ENCODE results near the gene COPS3. TPM values are rescaled to one million over a fixed set of nuclear protein-coding genes. Genes with fewer than 3 reads are reported as not detected.

COPS3 gene
- total RNA-seq, result 54.1 and 59.7 TPM in 2 replicates

DNA sequence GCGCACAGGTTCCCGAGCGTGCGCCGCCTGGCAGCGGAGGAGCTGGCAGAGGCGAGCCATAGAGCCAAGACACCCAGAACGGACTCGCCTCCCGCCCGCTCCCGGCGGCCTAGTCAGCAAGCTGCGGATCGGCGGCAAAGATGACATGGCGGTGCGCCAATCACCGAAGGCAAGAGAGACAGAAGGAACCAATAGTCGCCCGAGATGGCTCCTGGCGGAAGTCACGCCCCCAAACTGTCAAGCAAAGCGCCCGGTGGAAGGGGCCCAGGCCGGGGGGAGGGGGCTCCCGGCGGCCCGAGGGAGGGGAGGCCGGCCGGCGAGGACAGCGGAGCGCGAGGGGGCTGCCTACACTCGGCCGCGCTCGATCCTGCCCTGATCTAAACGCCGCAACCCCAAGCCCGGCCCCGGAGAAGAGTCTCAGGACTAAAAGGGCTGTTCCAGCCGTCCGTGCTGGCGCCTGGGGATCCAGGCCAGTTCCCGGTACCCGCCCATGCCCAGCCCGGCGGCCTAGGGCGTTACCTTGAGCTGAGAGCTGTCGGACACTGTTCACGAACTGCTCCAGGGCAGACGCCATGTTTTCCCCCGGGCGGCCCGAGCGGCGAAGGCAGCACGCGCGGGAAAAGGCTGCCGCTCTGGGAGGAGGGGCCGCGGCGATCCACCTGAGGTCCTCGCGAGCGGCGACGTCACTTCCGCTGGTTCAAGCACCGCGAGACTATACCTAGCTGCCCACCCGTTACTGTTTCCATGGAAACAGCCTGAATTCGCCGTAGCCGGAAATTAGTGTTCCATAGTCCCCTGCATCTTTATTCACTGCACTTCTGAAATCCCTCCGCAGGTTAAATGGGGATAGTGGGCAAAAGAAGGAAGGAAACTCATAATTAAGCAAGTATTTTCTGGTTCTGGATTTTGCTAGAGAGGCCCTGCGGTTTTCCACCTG is at the start of gene COPS3:
Gene COPS3, minus strand, starts transcription at position 634 of the 937 bp plus-strand sequence. Its CDS starts 60 bp downstream, at position 574.
- DNase-seq (ENCODE audit: extremely low read depth, low read depth, low spot score), result peak; percentile 89

DNA sequence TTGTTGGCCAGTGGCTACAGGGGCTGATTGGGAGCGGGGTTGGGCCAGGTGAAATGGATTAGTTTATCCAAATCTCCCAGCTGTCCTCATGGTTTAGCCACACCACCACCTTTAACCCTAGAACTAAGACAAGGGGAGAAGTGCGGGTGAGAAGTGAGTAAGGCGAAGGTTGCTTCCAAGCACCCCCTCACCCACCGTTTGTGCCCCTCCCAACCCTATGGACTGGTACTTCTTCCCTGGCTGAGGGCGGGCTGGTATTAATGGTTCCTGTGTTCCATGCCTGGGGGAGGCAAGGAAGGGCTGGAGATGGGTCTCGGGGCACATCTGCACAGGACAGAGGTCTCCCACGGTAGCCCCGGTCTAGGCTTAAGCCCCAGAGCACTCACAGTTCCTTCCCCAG is 47.2 kb upstream of the COPS3 start:
- DNase-seq (ENCODE audit: extremely low read depth, low read depth, low spot score), result no peak

DNA sequence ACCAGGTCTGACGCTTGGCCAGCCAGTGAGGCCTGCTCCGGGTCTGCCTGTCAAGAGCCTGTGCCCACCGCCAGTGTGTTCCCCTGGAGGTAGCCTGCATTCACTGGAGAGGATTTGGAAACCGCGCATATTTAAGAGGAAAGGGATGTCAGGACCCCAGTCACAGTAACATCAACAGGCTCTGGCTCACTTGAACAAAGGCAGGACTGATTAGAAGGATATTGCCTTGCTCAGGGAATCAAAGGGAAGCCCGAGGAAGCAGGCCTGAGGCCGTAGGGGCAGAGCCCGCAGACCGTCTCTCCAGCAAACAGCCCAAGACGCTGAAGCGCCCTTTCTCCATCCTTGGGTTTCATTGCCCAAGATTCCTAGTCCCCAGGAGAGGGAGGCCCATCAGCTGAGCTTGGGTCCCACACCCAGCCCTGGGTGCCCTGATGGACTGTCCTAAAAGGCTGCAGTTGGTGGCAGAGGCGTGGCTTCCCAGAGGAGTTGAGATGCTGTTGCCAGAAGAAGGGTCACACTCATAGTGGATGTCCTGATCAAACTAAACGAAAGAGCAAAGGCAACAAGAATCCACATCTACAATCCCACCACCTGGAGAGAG is 45.3 kb upstream of the COPS3 start:
- no peak for DNase-seq (ENCODE audit: extremely low read depth, low read depth, low spot score)

DNA sequence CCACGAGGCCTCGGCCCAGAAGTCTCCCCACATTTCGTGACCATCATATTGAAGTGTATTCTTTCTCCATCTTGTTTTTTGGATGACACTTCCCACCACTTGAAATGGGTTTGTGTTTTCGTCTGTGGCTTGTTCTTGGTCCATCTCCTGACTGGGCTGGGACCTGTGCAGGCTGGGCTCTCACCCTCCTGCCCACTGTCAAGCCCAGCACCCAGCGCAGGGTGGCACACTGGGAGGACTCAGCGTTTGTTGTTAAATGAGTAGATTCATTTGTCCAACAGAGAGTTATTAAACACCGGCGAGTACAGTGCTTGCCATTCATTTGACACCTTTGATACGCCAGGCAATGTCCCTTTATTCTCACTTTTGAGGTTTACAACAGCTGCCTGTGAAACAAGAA is 44.8 kb upstream of the COPS3 start:
- DNase-seq (ENCODE audit: extremely low read depth, low read depth, low spot score), result no peak

DNA sequence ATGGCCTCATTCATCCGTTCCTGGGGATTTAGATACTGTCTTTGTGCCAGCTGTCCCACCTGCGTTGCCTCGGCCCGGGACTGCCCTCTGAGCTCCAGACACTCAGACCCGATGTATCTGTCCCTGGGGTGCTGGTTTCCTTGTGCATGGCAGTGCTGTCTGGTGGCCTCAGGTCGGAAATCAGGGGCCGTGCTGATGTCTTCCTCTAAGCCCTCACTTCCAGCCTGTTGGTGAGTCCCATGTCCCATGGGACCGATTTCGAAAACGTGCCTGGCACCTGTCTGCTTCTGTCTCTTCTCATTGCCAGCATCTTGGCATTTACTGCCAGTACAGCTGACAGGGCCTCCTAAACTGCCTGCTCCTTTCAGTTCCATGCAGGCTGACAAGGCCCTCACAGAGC is 44.2 kb upstream of the COPS3 start:
- no peak for DNase-seq (ENCODE audit: extremely low read depth, low read depth, low spot score)

DNA sequence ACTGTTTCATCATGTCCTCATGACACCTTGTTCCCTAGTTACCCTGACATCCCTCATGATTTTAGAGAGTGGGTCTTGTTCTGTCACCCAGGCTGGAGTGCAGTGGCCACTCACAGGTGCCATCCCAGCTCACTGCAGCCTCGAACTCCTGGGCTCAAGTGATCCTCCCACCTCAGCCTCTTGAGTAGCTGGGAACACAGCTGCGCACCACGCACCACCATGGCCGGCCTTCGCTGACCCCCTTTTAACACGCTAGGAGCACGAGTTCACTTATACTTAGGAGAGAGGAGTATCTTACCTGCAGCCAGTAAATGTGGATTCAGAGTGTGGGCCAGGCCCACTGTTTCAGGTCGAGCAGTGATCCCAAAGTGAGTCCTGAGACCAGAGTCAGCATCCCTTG is 43.6 kb upstream of the COPS3 start:
- DNase-seq (ENCODE audit: extremely low read depth, low read depth, low spot score), result no peak

DNA sequence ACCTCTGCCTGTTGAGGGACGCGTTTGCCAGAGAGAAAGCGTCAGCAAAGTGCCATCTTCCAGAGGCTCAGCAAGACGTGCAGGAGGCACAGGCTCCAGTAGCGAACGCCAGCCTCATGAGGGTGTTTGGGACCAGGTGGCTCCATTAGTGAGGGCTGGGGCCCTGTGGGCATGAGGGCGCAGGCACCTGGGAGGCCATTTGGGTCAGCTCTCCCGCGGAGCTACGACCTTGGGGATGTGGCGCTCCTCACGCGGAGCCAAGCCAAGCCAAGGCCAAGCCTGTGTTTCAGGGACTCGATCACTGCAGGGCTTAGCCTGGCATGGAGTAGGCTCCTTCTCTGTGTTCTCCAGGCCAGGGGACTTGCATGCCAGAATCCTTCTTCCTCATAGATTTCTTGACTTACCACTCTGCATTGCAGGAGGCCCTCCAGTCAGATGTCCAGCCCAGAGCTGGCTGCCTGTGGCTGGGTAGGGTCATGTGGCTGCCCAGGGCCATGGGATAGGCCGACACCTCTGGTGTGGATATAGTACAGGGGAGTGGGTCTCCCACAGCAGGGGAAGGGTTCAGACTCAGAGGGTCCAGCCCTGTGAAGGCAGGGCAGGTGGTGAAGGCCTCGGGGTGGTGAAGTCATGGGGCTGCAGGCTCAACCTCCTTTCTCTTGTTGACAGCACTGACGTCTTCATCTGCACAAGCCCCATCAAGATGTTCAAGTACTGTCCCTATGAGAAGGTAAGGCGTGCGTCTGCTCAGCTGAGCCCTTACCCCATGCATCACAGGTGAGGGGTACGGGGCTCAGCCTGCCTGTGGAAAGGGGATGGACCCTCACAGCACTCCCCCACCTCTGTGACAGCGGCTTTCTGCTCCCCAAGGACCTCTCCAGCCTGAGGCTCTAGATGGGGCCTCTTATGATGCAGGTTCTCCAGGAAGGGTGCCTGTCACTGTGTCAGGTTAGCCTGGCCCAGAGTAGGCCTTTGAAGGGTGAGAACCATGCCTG is 41.8 kb upstream of the COPS3 start:
- no peak for DNase-seq (ENCODE audit: extremely low read depth, low read depth, low spot score)

DNA sequence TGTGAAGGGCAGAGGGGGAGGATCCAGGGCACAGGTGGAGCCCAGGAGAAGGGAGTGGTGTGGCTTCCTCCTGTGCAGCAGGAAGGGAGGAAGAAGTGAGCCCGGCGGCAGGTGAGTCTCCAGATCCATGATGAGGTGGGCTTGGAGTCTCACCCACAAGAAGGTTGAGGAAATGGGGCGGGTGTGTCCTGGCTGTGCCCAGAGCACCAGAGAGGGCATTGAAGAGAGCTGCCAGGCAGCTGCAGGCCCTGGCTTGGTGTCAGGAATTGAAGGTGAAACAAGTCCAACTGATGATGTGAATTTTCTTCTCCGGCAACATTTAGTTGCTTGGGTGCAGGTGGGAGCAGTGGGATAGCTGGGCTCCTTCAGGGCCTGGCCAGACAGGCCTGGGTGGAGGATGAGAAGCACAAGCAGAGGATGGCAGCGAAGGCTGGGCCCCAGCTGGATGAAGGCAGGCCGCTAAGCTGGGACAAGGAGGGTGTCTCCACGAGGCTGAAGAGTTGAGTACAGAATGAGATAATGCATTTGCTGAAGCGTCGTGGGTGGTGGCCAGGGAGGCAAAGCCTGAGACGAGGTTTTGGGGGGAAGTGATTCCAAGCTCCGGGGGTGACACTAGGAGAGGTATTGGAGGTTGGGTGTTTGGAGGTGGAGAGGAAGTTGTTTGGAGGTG is 40.4 kb upstream of the COPS3 start:
- no peak for DNase-seq (ENCODE audit: extremely low read depth, low read depth, low spot score)

DNA sequence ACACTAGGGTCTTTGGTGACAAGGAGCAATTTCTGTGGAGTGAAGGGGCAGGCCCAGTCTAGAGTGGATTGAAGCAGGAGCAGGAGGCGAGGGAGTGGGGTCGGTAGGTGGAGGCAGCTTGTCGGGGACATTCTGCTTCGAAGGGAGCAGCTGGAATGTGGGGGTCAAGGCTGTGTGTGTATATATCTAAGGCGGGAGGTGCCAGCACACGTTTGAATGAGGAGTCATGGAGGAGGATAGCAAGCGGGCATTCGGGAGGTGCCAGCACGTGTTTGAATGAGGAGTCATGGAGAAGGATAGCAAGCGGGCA is 39.8 kb upstream of the COPS3 start:
- no peak for DNase-seq (ENCODE audit: extremely low read depth, low read depth, low spot score)

DNA sequence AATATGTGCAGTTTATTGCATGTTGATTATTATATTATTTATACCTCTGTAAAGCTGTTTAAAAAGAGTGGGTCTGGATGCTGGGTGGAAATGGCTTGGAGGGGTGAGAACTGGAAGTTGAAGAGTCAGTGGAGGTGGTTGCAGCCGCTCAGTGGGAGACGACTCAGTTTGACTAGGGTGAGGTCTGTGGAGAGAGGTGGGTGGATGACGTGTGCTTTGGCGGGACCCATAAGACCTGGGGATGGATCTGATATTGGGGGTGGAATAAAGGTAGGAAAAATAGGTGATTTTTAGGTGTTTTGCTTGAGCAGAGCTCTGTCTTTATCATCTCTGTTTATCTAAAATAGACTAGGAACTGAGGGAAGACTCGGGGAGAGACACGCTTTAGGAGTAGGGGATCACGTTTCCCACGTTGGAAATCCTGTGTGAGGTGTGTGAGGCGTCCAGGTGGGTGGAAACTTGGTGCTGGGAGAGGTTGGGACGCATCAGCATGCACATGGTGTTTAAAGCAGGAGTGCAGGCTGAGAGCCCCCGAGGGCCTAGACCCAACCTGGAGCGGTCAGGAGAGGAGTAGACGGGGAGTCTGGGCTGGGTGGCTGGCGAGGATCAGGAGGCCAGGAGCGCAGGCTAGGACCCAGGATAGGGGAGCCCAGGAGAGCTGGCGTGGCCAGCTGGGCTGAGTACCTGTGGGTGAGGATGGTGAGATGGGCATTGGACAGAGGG is 39.3 kb upstream of the COPS3 start:
- DNase-seq (ENCODE audit: extremely low read depth, low read depth, low spot score), result no peak

DNA sequence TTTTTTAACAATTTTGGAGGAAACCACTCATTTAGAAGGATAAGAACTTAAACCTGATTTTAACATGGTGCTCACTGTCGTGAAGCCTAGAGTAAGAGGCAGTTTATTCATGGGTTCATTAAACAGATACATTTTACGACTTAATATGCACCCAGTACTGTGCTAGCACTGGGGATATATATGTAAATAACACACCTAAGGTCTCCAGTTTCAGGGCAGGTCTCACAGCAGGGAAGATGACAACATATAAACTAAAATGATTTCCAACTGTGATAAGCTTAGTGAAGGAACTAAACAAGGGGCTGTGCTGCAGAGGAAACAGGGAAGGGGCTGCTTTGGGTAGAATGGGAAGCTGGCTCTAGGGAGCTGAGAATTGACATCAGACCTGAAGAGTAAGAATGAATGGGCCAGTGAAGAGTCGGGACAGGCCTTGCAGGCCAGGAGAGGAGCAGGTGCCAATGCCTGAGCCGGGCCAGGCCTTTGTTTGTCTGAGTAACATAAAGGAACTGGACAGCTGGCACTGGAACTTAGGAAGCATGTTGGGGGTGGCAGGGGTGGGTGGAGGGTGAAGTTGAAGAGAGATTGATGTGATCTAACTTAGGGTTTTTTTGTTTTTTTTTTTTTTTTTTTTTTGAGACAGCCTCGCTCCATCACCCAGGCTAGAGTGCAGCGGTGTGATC is 34.2 kb upstream of the COPS3 start:
- no peak for DNase-seq (ENCODE audit: extremely low read depth, low read depth, low spot score)

DNA sequence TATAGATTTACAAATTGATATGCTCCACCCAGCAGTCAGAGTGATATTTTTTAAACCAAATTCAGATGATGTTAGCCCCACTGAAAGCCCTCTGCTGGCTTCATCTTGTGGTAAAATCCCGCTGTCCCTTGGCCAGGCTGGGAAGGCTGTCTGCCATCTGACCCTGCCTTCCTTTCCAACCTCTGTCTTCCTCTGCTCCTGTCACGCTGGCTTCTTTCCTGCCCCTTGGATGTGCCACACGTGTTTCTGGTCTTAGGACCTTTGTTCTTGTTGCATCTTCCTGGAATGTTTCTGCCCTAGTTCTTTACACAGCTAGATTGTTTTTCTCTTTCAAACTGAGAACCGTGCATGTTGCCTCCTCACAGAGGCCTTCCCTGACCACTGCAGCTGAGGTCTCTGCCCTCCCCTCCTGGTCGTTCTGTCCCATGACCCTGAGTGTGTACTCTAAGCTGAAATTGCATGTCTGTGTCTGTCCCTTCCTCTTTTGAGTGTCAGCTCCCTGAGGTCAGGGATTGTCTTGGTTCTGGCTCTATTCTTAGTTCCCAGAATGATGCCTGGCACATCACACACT is 33.5 kb upstream of the COPS3 start:
- no peak for DNase-seq (ENCODE audit: extremely low read depth, low read depth, low spot score)

DNA sequence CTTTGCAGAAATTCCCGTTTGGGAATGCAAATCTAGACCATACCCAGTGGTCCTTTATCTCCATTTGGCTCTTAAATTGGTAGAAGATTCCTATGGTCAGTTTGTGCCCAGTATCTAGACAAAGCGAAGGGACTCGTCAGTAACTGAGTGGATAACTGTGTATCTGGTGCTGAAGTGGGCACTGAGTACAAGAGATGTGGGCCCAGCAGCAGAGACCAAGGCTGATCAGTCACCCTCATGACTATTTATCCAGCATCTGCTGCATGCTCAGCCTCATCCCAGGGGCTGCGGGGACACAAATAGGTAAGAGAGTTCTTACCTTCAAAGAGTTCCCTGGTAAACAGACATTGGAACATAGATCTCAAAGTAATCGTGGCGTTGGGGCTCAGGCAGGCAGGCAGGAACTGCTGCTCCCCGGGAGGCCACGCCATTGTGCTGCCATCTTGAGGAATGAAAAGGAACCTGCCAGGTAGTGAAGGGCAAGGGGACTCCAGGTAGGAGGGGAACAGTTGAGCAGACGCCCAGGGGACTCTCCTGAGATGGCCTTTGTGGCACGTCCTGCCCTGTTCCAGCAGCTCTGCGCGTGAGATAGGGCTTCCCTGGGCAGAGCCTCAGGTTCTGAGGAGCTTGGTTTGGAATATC is 32.4 kb upstream of the COPS3 start:
- no peak for DNase-seq (ENCODE audit: extremely low read depth, low read depth, low spot score)

DNA sequence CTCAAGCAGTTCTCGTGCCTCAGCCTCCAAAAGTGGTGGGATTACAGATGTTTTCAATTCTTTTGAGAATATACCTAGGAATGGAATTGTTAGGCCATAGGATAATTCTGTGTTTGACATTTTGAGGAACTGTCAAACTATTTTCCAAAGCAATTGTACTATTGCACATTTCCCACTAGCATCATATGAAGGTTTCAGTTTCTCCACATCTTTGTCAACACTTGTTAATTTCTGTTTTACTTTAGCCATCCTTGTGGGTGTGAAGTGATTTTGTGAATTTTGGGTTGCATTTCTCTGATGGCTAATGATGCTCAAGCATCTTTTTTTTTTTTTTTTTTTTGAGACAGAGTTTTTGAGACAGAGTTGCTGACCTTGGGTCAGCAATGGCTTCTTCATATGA is 28.3 kb upstream of the COPS3 start:
- DNase-seq (ENCODE audit: extremely low read depth, low read depth, low spot score), result no peak

DNA sequence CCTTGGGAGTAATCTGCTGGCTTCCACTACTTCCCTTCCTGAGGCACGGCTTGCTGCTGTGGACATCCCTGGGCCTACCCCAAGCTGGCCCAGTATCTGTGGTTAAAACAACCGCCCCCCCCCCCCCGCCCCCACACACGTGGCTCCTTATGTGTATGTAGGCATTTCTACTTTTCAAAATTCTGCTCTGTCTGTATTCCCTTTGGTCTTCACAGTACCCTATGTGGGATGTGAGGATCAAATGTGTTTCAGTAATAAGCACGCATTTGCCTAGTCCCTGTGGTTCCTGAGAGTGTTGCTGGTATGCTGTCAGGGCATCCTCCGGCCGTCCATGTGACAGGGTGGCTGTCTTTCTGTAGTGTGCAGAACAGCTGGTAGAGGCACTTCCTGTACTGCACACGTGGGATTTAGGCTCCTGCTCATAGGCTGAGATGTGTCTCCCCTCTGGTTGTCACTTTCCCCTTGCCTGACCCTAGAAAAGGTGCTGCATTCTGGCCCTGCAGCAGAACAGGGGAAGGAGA is 24.3 kb upstream of the COPS3 start:
- DNase-seq (ENCODE audit: extremely low read depth, low read depth, low spot score), result no peak

DNA sequence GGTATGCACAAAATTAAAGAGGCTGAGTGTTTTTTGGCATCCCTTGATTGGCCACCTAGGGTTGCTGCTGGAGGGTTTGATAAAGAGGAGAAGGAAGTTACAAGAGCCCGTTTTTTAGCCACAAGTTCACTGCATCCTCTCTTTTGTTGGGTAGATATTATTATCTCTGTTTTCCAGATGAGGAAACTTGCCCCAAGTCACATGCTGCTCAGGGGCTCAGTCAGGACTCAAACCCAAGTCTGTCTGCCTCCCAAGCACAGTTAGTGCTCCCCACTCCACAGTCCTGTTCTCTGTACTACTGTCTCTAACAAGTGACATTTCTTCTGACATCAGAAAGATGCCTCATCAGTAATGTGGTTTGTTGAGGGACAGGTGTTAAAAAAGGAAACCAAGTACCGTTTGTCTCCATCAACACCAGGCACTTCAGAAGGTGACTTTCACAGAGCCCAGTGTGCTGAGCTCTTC is 23.5 kb upstream of the COPS3 start:
- DNase-seq (ENCODE audit: extremely low read depth, low read depth, low spot score), result no peak

DNA sequence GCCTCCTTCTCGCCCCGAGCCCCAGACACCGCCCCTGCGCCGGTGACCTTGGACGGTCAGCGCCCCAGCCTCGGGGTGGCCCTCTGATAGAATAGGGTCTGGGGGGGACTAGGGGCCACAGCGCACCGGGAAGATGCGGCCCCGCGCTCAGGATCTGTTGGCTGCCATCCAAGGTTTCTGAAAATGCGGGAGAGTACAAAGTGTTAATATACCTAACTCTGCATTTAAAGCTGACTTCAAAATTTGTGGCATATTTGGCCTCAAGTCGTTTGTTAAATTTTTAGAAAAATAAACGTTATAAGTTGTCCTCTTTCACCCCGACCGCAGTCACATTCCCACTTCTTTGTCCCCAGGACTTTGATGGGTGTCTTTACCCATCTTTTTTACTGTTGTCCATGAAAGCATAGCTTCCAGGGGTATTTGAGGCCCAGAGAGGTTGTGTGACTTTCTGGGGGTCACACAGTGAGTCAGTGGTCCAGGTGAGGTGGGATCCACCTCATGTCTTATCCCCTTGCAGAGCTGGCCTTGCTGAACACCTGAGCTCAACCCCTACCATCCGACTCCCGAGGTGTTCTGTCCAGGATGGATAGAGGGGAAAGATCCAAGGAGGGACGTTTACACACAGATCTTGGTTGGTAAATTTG is 22.9 kb upstream of the COPS3 start:
- DNase-seq (ENCODE audit: extremely low read depth, low read depth, low spot score), result no peak

All from glomerular endothelial cell (primary cell).